ENCODE results near the gene ABCD4. TPM values are rescaled to one million over a fixed set of nuclear protein-coding genes. Genes with fewer than 3 reads are reported as not detected.
"Not testable (repeated sequence)": the region's sequence is repeated elsewhere in the genome, so short reads cannot be mapped to it uniquely, and the experiment has no call there.

Gene ABCD4
- 10 to 100 TPM; 51.2 to 56.6 TPM for total RNA-seq

- peak; percentile 99 for ATAC-seq (replicated peaks in 1 of 2)
- Mint-ChIP-seq H3K4me1 (ENCODE audit: low read depth) (peaks cover 36% of the 10 kb centered on the region), H3K27me3 (ENCODE audit: low read depth) (no peaks in the 10 kb centered on the region), H3K9me3 (no peaks in the 10 kb centered on the region), H3K27ac (peak within 1 kb of the TSS; percentile 98), H3K36me3 (ENCODE audit: insufficient read depth in 2 of 2) (peaks cover 4 to 5% of the 10 kb centered on the region in 2 donors), H3K4me3 (peak within 1 kb of the TSS; percentile 96 to 99)
- DNase-seq: peak; percentile 93 to 94
These were observed at the start of gene ABCD4 for GRCh38 chr14:74302634-74303569. Gene ABCD4, minus strand, starts transcription at chr14:74302934. Its CDS starts 22 bp downstream, at chr14:74302912.

DNA sequence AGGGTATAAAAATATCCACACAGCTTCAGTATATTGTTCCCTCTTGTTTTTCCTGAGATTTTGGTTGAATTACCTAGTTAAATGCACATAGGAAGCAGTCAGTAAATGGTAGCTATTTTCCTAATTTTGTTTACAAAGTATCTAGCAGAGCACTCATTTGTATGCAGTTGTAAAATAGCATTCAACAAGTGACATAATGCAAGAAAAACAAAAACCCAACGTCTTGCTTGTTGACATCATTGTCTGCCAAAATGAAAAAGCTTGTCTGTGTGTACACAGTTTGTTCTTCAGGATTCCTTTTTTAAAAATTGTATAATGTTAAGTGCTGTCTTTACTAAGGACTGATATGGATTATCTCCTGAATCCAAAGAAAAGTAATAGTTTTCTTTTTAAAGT is 48.2 kb upstream of the ABCD4 start:
- H3K9me3 Mint-ChIP-seq: no peaks in the 10 kb centered on the region
- no peaks in the 10 kb centered on the region for H3K4me1 Mint-ChIP-seq (ENCODE audit: low read depth)
- H3K27me3 Mint-ChIP-seq (ENCODE audit: low read depth): no peaks in the 10 kb centered on the region
- ATAC-seq (replicated peaks in 1 of 2): no peak
- no peak for DNase-seq
- no peak overlapping the region for H3K4me3 Mint-ChIP-seq
- no peak overlapping the region for H3K27ac Mint-ChIP-seq
- H3K36me3 Mint-ChIP-seq (ENCODE audit: insufficient read depth in 2 of 2): no peaks in the 10 kb centered on the region

DNA sequence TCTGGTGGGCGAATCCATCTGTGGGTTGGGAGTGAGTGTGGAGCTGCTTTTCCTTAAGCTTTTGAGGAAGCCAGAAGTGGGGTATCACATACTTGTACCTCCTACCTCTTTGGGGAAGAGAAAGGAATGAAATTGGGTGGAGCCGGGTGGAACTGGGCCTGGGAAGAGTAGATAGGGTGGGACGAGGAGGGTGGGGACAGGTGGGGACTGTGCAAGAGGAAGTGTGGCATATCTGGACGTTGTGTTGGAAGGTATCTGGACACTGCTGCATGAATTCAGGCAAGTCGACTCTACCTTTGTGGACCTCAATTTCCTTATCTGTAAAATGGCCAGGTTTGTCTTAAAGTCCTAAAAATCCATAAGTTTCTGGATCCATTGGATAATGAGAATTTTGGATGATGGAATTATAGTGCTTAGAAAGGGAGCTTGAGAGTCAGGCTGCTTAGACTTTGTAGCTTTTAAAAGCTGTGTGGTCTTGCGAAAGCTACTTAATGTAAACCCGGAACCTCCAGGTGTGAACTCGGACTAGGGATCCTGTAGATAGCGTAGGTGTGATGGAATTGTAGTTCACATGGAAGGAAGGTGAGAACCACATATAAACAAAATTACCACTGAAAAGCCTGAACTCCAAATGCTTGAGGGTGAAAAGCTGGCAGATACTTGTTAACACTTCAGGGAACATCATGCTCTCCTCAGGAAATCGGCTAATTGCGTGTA is 47.6 kb upstream of the ABCD4 start:
- ATAC-seq (replicated peaks in 1 of 2) (no peak), DNase-seq (no peak)
- no peaks in the 10 kb centered on the region for H3K9me3 Mint-ChIP-seq
- no peaks in the 10 kb centered on the region for H3K27me3 Mint-ChIP-seq (ENCODE audit: low read depth)
- H3K4me3 Mint-ChIP-seq: no peak overlapping the region
- no peaks in the 10 kb centered on the region for H3K4me1 Mint-ChIP-seq (ENCODE audit: low read depth)
- H3K36me3 Mint-ChIP-seq (ENCODE audit: insufficient read depth in 2 of 2): no peaks in the 10 kb centered on the region
- no peak overlapping the region for H3K27ac Mint-ChIP-seq

DNA sequence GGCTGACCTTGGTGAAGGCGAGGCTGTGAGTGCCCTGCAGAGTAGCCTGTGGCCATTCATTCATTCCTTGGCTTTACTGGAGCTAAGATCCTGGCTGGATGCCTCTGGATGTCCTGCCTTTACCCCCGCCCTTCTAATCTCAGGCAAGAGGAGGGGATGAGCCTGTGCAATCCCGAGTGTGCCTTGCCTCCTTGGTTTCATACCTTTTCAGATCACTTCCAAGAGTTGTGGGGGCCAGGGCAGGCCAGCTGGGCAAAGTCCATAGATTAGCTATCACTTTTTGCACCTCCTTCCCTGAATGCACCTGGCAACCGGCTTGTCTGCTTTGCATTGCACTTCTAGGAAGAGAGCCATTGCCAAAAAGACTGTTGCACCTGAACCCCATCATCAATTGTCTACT is 47.0 kb upstream of the ABCD4 start:
- no peak overlapping the region for H3K27ac Mint-ChIP-seq
- no peaks in the 10 kb centered on the region for H3K4me1 Mint-ChIP-seq (ENCODE audit: low read depth)
- H3K36me3 Mint-ChIP-seq (ENCODE audit: insufficient read depth in 2 of 2): no peaks in the 10 kb centered on the region
- no peak overlapping the region for H3K4me3 Mint-ChIP-seq
- no peaks in the 10 kb centered on the region for H3K27me3 Mint-ChIP-seq (ENCODE audit: low read depth)
- DNase-seq (no peak), ATAC-seq (replicated peaks in 1 of 2) (no peak)
- no peaks in the 10 kb centered on the region for H3K9me3 Mint-ChIP-seq

DNA sequence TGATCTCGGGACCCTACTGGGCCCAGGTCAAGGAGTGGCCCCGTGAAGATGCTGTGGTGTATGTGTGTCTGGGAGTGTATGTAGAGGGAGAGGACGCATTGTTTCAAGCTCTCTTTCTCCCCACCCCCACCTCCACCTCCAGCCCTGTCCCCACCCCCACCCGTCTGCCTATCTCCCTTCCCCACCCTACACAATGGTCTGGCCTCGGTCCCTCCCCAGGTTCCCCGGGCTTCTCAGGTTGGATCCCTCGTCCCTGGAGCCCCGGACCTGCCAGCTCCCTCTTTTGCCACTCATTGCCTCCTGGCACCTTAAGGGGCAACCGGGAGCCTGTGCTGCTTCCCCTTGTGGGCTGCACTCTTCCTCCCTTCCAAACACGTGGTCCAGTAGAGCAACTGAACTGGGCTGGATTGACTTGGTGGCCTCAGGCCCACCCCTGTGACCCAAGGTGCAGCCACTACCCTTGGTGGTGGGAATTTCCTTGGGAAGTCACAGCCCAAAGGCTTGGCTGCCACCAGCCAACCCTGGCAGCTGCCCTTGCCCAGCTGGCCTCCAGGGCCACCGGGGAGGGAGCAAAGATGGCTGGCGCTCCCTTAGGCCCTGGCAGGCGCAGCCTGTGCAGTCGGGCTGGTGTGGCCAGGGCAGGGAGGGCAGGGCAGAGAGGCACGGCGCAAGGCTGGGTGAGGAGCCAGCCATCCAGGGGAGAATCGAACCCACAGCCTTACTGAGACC is 46.2 kb upstream of the ABCD4 start:
- no peak for DNase-seq
- H3K27me3 Mint-ChIP-seq (ENCODE audit: low read depth): no peaks in the 10 kb centered on the region
- H3K9me3 Mint-ChIP-seq: no peaks in the 10 kb centered on the region
- no peak overlapping the region for H3K4me3 Mint-ChIP-seq
- H3K36me3 Mint-ChIP-seq (ENCODE audit: insufficient read depth in 2 of 2): no peaks in the 10 kb centered on the region
- no peaks in the 10 kb centered on the region for H3K4me1 Mint-ChIP-seq (ENCODE audit: low read depth)
- ATAC-seq (replicated peaks in 1 of 2): no peak
- H3K27ac Mint-ChIP-seq: no peak overlapping the region

- DNase-seq (no peak), ATAC-seq (replicated peaks in 1 of 2) (no peak)
- H3K27me3 Mint-ChIP-seq (ENCODE audit: low read depth): no peaks in the 10 kb centered on the region
- no peaks in the 10 kb centered on the region for H3K9me3 Mint-ChIP-seq
- no peaks in the 10 kb centered on the region for H3K36me3 Mint-ChIP-seq (ENCODE audit: insufficient read depth in 2 of 2)
- H3K4me3 Mint-ChIP-seq: no peak within 1 kb of the TSS
- H3K4me1 Mint-ChIP-seq (ENCODE audit: low read depth): no peaks in the 10 kb centered on the region
- H3K27ac Mint-ChIP-seq: no peak within 1 kb of the TSS
These were observed 45.6 kb upstream of the ABCD4 start, which contains the start of gene VRTN for GRCh38 chr14:74348241-74348734. Gene VRTN, plus strand, starts transcription at chr14:74348471. Its CDS starts 8,313 bp downstream, at chr14:74356784.

DNA sequence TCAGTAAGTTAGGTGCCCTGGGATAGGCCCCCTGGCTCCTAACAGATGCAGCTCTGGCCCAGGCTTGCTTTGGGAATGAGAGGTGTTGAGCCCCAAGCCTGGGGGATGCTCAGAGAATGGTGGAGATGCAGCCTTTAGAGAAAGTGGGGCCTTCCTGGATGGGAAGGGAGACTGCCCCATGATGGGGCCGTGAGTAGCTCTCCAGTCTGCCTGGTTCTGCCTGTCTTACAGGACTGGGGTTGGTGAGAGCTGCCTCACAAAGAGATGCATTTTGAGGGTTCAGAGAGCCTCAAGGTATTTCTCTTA is 45.0 kb upstream of the ABCD4 start:
- DNase-seq (no peak), ATAC-seq (replicated peaks in 1 of 2) (no peak)
- Mint-ChIP-seq H3K27me3 (ENCODE audit: low read depth) (no peaks in the 10 kb centered on the region), H3K36me3 (ENCODE audit: insufficient read depth in 2 of 2) (no peaks in the 10 kb centered on the region), H3K9me3 (no peaks in the 10 kb centered on the region), H3K27ac (no peak overlapping the region), H3K4me1 (ENCODE audit: low read depth) (no peaks in the 10 kb centered on the region), H3K4me3 (no peak overlapping the region)

DNA sequence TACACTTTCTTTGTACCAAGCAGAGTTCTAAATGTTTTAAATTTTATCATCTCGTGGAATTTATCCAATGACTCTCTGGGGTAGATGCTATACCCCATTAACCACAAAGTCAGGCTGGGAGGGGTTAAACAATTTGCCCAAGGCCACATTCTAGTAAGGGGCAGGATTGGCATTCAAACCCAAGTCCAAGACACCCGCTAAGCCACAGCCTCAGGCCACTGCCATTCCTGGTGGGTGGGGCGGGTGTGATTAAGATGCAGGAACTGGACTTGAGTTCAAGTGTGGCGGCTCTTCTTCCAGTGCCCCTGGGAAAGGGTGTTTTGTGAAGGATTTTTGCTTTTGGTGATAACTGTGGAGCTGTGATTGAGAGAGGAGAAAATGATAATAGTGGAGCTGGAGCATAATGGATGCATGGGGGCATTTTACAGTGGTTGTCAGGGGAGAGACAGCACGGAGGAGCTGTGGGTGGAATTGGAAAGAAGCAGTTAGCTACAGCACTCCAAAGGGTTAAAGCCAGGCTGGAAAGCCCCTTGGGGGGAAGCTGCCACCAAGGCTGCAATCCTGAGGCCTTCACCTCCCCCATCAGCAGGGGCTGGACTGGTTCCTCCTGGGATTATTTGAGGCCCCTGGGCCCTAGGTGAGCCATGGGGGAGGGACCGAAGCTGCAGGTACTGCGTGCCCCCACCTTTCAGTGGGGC is 44.5 kb upstream of the ABCD4 start:
- Mint-ChIP-seq H3K4me3 (no peak overlapping the region), H3K27ac (no peak overlapping the region), H3K36me3 (ENCODE audit: insufficient read depth in 2 of 2) (no peaks in the 10 kb centered on the region), H3K9me3 (no peaks in the 10 kb centered on the region), H3K4me1 (ENCODE audit: low read depth) (no peaks in the 10 kb centered on the region), H3K27me3 (ENCODE audit: low read depth) (no peaks in the 10 kb centered on the region)
- DNase-seq (no peak), ATAC-seq (replicated peaks in 1 of 2) (no peak)

DNA sequence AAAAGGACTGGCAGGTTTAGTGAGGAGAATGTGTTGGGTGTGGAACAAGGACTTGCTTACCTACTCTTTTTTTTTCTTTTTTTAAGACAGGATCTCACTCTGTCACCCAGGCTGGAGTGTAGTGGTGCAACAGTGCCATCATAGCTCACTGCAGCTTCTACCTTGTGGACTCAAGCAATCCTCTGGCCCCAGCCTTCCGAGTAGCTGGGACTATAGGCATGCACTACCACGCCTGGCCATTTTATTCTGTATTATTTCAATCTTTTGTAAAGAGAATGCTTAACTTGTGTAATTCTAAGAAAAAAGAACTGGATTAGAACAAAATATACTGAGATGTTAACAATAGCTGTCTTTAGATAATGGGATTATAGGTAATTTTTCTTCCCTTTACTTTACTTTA is 43.6 kb upstream of the ABCD4 start:
- no peak for ATAC-seq (replicated peaks in 1 of 2)
- Mint-ChIP-seq H3K4me3 (no peak overlapping the region), H3K36me3 (ENCODE audit: insufficient read depth in 2 of 2) (no peaks in the 10 kb centered on the region), H3K4me1 (ENCODE audit: low read depth) (no peaks in the 10 kb centered on the region), H3K27ac (no peak overlapping the region), H3K27me3 (ENCODE audit: low read depth) (no peaks in the 10 kb centered on the region), H3K9me3 (no peaks in the 10 kb centered on the region)
- no peak for DNase-seq

DNA sequence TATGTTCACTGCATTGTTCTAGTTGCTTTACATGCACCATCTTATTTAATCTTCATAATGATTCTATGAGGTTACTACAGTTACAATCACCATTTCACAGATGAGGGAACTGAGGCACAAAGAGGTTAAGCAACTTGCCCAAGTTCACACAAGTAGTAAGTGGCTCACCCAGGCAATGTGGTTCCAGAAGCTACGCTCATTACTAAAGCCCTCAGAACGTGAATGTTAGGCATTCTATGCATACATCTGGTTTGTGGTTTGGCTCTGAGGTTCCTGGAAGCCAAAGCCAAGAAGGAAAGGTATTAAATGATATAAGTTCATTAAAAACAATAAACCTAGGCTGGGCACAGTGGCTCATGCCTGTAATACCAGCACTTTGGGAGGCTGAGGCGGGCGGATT is 31.2 kb upstream of the ABCD4 start:
- Mint-ChIP-seq H3K27ac (no peak overlapping the region), H3K4me3 (no peak overlapping the region), H3K27me3 (ENCODE audit: low read depth) (peaks cover 6% of the 10 kb centered on the region), H3K36me3 (ENCODE audit: insufficient read depth in 2 of 2) (no peaks in the 10 kb centered on the region), H3K9me3 (no peaks in the 10 kb centered on the region), H3K4me1 (ENCODE audit: low read depth) (no peaks in the 10 kb centered on the region)
- ATAC-seq (replicated peaks in 1 of 2) (no peak), DNase-seq (no peak)

- not testable (repeated sequence) for H3K4me3 Mint-ChIP-seq; H3K36me3 Mint-ChIP-seq (ENCODE audit: insufficient read depth in 2 of 2); H3K4me1 Mint-ChIP-seq (ENCODE audit: low read depth); H3K9me3 Mint-ChIP-seq; DNase-seq; ATAC-seq (replicated peaks in 1 of 2); H3K27ac Mint-ChIP-seq
- peaks cover 17% of the 10 kb centered on the region for H3K27me3 Mint-ChIP-seq (ENCODE audit: low read depth)
These were observed 27.3 kb upstream of the ABCD4 start for GRCh38 chr14:74329950-74330552.

DNA sequence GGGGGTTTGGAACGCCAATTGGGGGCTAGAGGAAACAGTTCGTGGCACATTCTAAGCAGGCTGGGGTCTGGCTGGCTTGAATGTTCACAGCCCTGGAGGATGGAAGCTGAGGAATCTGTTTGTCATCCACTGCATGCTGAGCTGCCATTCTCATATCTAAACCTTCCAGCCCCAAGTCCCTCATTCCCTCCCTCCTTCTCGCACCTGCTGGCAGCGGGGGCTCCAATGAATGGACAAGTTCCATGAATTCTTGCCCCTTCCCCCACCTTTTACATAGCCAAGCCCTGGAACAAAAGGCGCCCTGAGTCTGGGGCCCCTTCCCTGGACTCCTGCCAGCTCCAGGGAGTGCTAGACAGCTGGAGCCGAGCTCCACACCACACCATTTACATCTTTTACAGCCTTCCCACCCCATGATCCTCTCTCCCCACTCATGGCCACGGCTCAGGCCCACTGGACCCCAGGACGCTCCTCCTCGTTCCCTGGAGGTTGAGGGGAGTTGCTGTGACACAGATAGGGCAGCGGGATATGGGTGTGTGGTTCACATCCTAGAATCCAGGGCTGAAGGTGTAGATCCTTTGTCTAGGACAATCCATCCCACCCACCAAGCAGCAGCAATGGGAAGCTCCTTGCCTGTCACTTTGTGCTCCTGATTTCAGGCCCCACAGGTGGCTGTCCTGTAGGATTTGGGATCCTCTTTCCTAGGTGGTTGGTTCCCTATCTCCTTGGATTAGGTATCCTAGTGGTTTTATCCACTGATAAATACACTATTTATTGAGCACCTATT is 23.8 kb upstream of the ABCD4 start:
- Mint-ChIP-seq H3K4me3 (no peak overlapping the region), H3K27me3 (ENCODE audit: low read depth) (peaks cover 12% of the 10 kb centered on the region), H3K27ac (no peak overlapping the region), H3K4me1 (ENCODE audit: low read depth) (no peaks in the 10 kb centered on the region), H3K36me3 (ENCODE audit: insufficient read depth in 2 of 2) (no peaks in the 10 kb centered on the region), H3K9me3 (no peaks in the 10 kb centered on the region)
- ATAC-seq (replicated peaks in 1 of 2) (no peak), DNase-seq (no peak)

Measured in activated T-cell treated with anti-CD3 and anti-CD28 coated beads, Interleukin-2, amount 50 U/mL, for 72 hours (primary cell).